H1 (cell line): ENCODE data around the gene RHEX. TPM values are rescaled to one million over a fixed set of nuclear protein-coding genes. Genes with fewer than 3 reads are reported as not detected.

Experiments
- CTCF ChIA-PET: fragments of 300-600 bp; sonication (Branson Sonifier 250); formaldehyde crosslinking; loops from one replicate; lab custom pipeline; 2021; ENCODE audit not compliant: partially characterized antibody; lab: Charles Lee
- POLR2A ChIA-PET: fragments of 300-600 bp; sonication (Branson Sonifier 250); formaldehyde crosslinking; loops from one replicate; lab custom pipeline; 2021; ENCODE audit warnings: inconsistent platforms; ENCODE audit not compliant: partially characterized antibody; lab: Charles Lee
- DNase-seq, 2 experiments: peaks; one replicate each; pipeline versions ENCODE4 v3.0.0 to v3.0.0-alpha.2; 2010 to 2022; ENCODE audit warnings: low spot score in 2 of 2, low read depth in 1 of 2, mixed read lengths in 1 of 2
- FAIRE-seq: peaks from 2 replicates; lab custom pipeline; 2011; peaks lifted over from hg19 to GRCh38; lab: Jason Lieb, UNC
- H2AFZ ChIP-seq: 2 replicates; pipeline ENCODE4 v1.8.1; 2012; ENCODE audit warnings: low read length, inconsistent platforms
- H2AK5ac ChIP-seq: 2 replicates; pipeline ENCODE4 v1.6.1; 2013; ENCODE audit warnings: low read depth, low read length
- H2BK120ac ChIP-seq: replicated peaks from 2 replicates; pipeline ENCODE3; 2013; ENCODE audit warnings: low read depth, low read length, inconsistent platforms
- H2BK12ac ChIP-seq: 2 replicates; pipeline ENCODE4 v1.6.1; 2013; ENCODE audit warnings: low read depth, low read length
- H2BK15ac ChIP-seq: 2 replicates; pipeline ENCODE4 v1.6.1; 2013; ENCODE audit warnings: low read length
- H2BK20ac ChIP-seq: 2 replicates; pipeline ENCODE4 v1.6.1; 2013; ENCODE audit warnings: low read length
- H2BK5ac ChIP-seq: 2 replicates; pipeline ENCODE4 v1.6.1; 2013; ENCODE audit warnings: low read depth, low read length
- H3K14ac ChIP-seq: 2 replicates; pipeline ENCODE4 v1.6.1; 2013; ENCODE audit warnings: inconsistent platforms; ENCODE audit not compliant: insufficient read length
- H3K18ac ChIP-seq: 2 replicates; pipeline ENCODE4 v1.6.1; 2013; ENCODE audit warnings: low read length; ENCODE audit errors: extremely low read depth
- H3K23ac ChIP-seq: 2 replicates; pipeline ENCODE4 v1.6.1; 2013; ENCODE audit warnings: inconsistent platforms; ENCODE audit not compliant: insufficient read length
- H3K23me2 ChIP-seq: 2 replicates; pipeline ENCODE4 v1.6.1; 2013; ENCODE audit warnings: low read depth, low read length
- H3K27ac ChIP-seq: 2 replicates; pipeline ENCODE4 v1.6.1; 2011; ENCODE audit warnings: low read depth, low read length, inconsistent platforms
- H3K27me3 ChIP-seq, 4 experiments: replicated peaks in 1 of 4; 1 replicate in 1 of 4; 2 replicates in 3 of 4; pipeline versions ENCODE4 v1.6.1 to v1.8.1; 2011 to 2013; ENCODE audit warnings: low read length in 3 of 4, mild to moderate bottlenecking in 3 of 4, inconsistent platforms in 2 of 4, mixed read lengths in 2 of 4, moderate library complexity in 1 of 4; ENCODE audit not compliant: control insufficient read depth in 3 of 4, insufficient read depth in 3 of 4; ENCODE audit errors: extremely low read depth in 1 of 4
- H3K36me3 ChIP-seq, 4 experiments: 2 replicates each; pipeline versions ENCODE4 v1.6.1 to v1.8.1; 2011 to 2013; ENCODE audit warnings: mild to moderate bottlenecking in 4 of 4, low read length in 3 of 4, moderate library complexity in 2 of 4, control low read depth in 1 of 4, inconsistent platforms in 1 of 4; ENCODE audit not compliant: insufficient read depth in 4 of 4, control insufficient read depth in 2 of 4
- H3K4ac ChIP-seq: replicated peaks from 2 replicates; pipeline ENCODE3; 2013; ENCODE audit warnings: low read length, low read depth, mixed read lengths, inconsistent platforms; ENCODE audit not compliant: insufficient read length
- H3K4me1 ChIP-seq, 4 experiments: replicated peaks in 1 of 4; 1 replicate in 1 of 4; 2 replicates in 3 of 4; pipeline versions ENCODE4 v1.6.1 to v1.8.1; 2011 to 2013; ENCODE audit warnings: low read length in 3 of 4, inconsistent platforms in 2 of 4, mixed read lengths in 1 of 4; ENCODE audit not compliant: insufficient read depth in 4 of 4, control insufficient read depth in 3 of 4
- H3K4me2 ChIP-seq, 2 experiments: 2 replicates each; pipeline versions ENCODE4 v1.6.1 to v1.8.1; 2011 to 2013; ENCODE audit warnings: low read depth in 2 of 2, low read length in 2 of 2, control low read depth in 1 of 2, inconsistent platforms in 1 of 2, mild to moderate bottlenecking in 1 of 2; ENCODE audit not compliant: insufficient read depth in 1 of 2
- H3K4me3 ChIP-seq, 4 experiments: fragments of 200-600, 300-600 bp in 1 of 4; sonication (generic), shearing (Covaris generic), sonication (Bioruptor Twin) in 1 of 4; 2 replicates each; pipeline versions ENCODE4 v1.5.1 to v1.8.1; 2011 to 2016; ENCODE audit warnings: low read length in 4 of 4, low read depth in 3 of 4, control low read depth in 2 of 4, inconsistent platforms in 2 of 4, mild to moderate bottlenecking in 2 of 4, mixed read lengths in 1 of 4, moderate library complexity in 1 of 4; ENCODE audit not compliant: insufficient read depth in 2 of 4; ENCODE audit errors: extremely low read depth in 1 of 4
- H3K56ac ChIP-seq: replicated peaks from 2 replicates; pipeline ENCODE3; 2013; ENCODE audit warnings: low read depth, mild to moderate bottlenecking, mixed read lengths, low read length, inconsistent platforms; ENCODE audit not compliant: insufficient read length
- H3K79me1 ChIP-seq: 2 replicates; pipeline ENCODE4 v1.6.1; 2013; ENCODE audit warnings: low read depth, low read length, control low read depth
- H3K79me2 ChIP-seq, 2 experiments: 2 replicates each; pipeline versions ENCODE4 v1.6.1 to v1.8.1; 2012 to 2013; ENCODE audit warnings: low read length in 2 of 2, mild to moderate bottlenecking in 2 of 2, inconsistent platforms in 1 of 2; ENCODE audit not compliant: insufficient read depth in 2 of 2, control insufficient read depth in 1 of 2
- H3K9ac ChIP-seq, 4 experiments: replicated peaks in 1 of 4; 1 replicate in 1 of 4; 2 replicates in 3 of 4; pipeline versions ENCODE4 v1.6.1 to v1.8.1; 2011 to 2013; ENCODE audit warnings: low read depth in 3 of 4, low read length in 3 of 4, control low read depth in 2 of 4, mild to moderate bottlenecking in 2 of 4, moderate library complexity in 2 of 4, inconsistent platforms in 1 of 4; ENCODE audit errors: extremely low read depth in 1 of 4
- H3K9me3 ChIP-seq, 2 experiments: 2 replicates each; pipeline versions ENCODE4 v1.6.1 to v1.8.1; 2012 to 2013; ENCODE audit warnings: mild to moderate bottlenecking in 2 of 2, moderate library complexity in 2 of 2, control low read depth in 1 of 2, inconsistent platforms in 1 of 2, low read depth in 1 of 2, low read length in 1 of 2, mixed read lengths in 1 of 2; ENCODE audit not compliant: insufficient read depth in 2 of 2
- H4K20me1 ChIP-seq, 2 experiments: replicated peaks in 1 of 2; 2 replicates each; pipeline versions ENCODE3 to v1.8.1; 2011 to 2013; ENCODE audit warnings: inconsistent platforms in 2 of 2, low read length in 2 of 2, mild to moderate bottlenecking in 1 of 2; ENCODE audit not compliant: insufficient read depth in 2 of 2, control insufficient read depth in 1 of 2
- H4K5ac ChIP-seq: 2 replicates; pipeline ENCODE4 v1.6.1; 2013; ENCODE audit warnings: low read length, low read depth, mixed read lengths, inconsistent platforms; ENCODE audit not compliant: insufficient read length
- H4K8ac ChIP-seq: 2 replicates; pipeline ENCODE4 v1.8.0; 2013; ENCODE audit warnings: mild to moderate bottlenecking, moderate library complexity, low read length, inconsistent platforms; ENCODE audit not compliant: insufficient read depth; ENCODE audit errors: extremely low read depth
- H4K91ac ChIP-seq: replicated peaks from 2 replicates; pipeline ENCODE3; 2013; ENCODE audit warnings: low read length, mixed read lengths, inconsistent platforms; ENCODE audit not compliant: insufficient read length
- ATF2 ChIP-seq: IDR thresholded peaks from 2 replicates; pipeline ENCODE4 v1.6.1; 2012; ENCODE audit warnings: low read length, inconsistent platforms
- BCL11A ChIP-seq, 2 experiments: IDR thresholded peaks; one replicate each; pipeline ENCODE4 v1.6.1; 2011; ENCODE audit warnings: low read depth in 2 of 2, low read length in 2 of 2, mild to moderate bottlenecking in 2 of 2
- CBX5 ChIP-seq: fragments of 300-800, 300-1000 bp; sonication (generic); IDR thresholded peaks from 2 replicates; pipeline ENCODE4 v1.7.1; 2016; ENCODE audit warnings: antibody characterized with exemption, low read length, low read depth
- CBX8 ChIP-seq: fragments of 300-800, 300-1000 bp; sonication (generic); IDR thresholded peaks from 2 replicates; pipeline ENCODE4 v1.7.1; 2016; ENCODE audit warnings: low read depth, low read length, borderline replicate concordance
- CEBPB ChIP-seq: IDR thresholded peaks from 2 replicates; pipeline ENCODE4 v1.6.1; 2012; ENCODE audit warnings: low read depth, low read length
- RAD21 ChIP-seq, 2 experiments: IDR thresholded peaks in 1 of 2; conservative IDR thresholded peaks in 1 of 2; 2 replicates each; pipeline ENCODE4 v1.6.1; 2011; ENCODE audit warnings: low read depth in 2 of 2, low read length in 2 of 2, improper control_type of control experiment in 1 of 2, inconsistent platforms in 1 of 2, mild to moderate bottlenecking in 1 of 2, moderate library complexity in 1 of 2
- SIX5 ChIP-seq: IDR thresholded peaks from 2 replicates; pipeline ENCODE4 v1.6.1; 2011; ENCODE audit warnings: mild to moderate bottlenecking, low read depth, low read length
- SP2 ChIP-seq: IDR thresholded peaks from 2 replicates; pipeline ENCODE4 v1.6.1; 2012; ENCODE audit warnings: mild to moderate bottlenecking, low read length, inconsistent platforms
- TAF7 ChIP-seq: optimal IDR thresholded peaks from 2 replicates; pipeline ENCODE3; 2011; ENCODE audit warnings: low read depth, mild to moderate bottlenecking, inconsistent platforms, low read length, moderate library complexity, borderline replicate concordance
- TBP ChIP-seq: IDR thresholded peaks from 2 replicates; pipeline ENCODE4 v1.6.1; 2011; ENCODE audit warnings: low read depth, low read length, improper control_type of control experiment
- TCF12 ChIP-seq: IDR thresholded peaks from 2 replicates; pipeline ENCODE4 v1.6.1; 2011; ENCODE audit warnings: low read depth, mild to moderate bottlenecking, low read length
- WGBS, 2 experiments: shearing (Covaris generic) in 1 of 2; methylation state at CpG; one replicate each; pipeline versions ENCODE4 v1.1.6 to v1.1.7; 2013 to 2015; ENCODE audit warnings: low lambda C conversion rate in 2 of 2, mixed read lengths in 2 of 2, inconsistent platforms in 1 of 2, low coverage in 1 of 2, missing lambda C conversion rate in 1 of 2; ENCODE audit not compliant: insufficient replicate concordance in 2 of 2, insufficient coverage in 1 of 2, insufficient read length in 1 of 2; ENCODE audit errors: extremely low coverage in 1 of 2, missing lambda C conversion rate in 1 of 2; 5-methylcytosine and 5-hydroxymethylcytosine counted together
- polyA plus RNA-seq, 7 experiments: library from polyadenylated mRNA; depleted of rRNA in 3 of 7; stranded (reverse) in 5 of 7; unstranded in 2 of 7; fragments of >200 nt in 5 of 7; fragments of 200-250 nt in 2 of 7; gene quantifications; 1 replicate in 5 of 7; 2 replicates in 1 of 7; 4 replicates in 1 of 7; pipeline versions ENCODE4 v1.2.1 to v1.2.3, GENCODE V29; 2011 to 2013; ENCODE audit warnings: missing spikeins in 2 of 7, mixed read lengths in 2 of 7
- total RNA-seq: library from RNA; stranded (reverse); fragmentation: NEBNext Ultra II Directional; extraction: Animal tissue kit (Norgen Biotek cat#: 25700); gene quantifications from 2 replicates; pipeline ENCODE4 v1.2.1, GENCODE V29; 2021
- TF ChIP-seq, protein P1 (sequence below): IDR thresholded peaks from 2 replicates; pipeline ENCODE4 v1.6.1; 2011; ENCODE audit warnings: low read length, improper control_type of control experiment

Gene RHEX
- total and polyA plus RNA-seq, 2 of the 8 experiments (the other 6 are each of a cell fraction or from before 2014, with no cell fraction given) = not detected

GRCh38 chr1:206135248-206135647 lies 82.3 kb downstream of the RHEX start:
- Histone ChIP-seq H2BK20ac (no peak overlapping the region), H4K8ac (no peak overlapping the region), H3K56ac (no peak overlapping the region), H2AK5ac (no peak overlapping the region), H2BK5ac (no peak overlapping the region), H4K91ac (no peak overlapping the region), H2BK120ac (no peak overlapping the region), H3K9me3 (no peaks in the 10 kb centered on the region; a peak in 1 of 4 replicates), H3K27me3 (no peaks in the 10 kb centered on the region), H2BK15ac (no peak overlapping the region), H3K4me1 (no peaks in the 10 kb centered on the region), H3K4me3 (no peak overlapping the region), H3K14ac (no peak overlapping the region), H3K18ac (no peak overlapping the region), H2AFZ (no peak overlapping the region), H3K23ac (no peak overlapping the region), H3K27ac (no peak overlapping the region), H3K79me2 (no peaks in the 10 kb centered on the region), H3K4me2 (no peak overlapping the region), H3K36me3 (no peaks in the 10 kb centered on the region), H4K5ac (no peak overlapping the region), H3K79me1 (no peaks in the 10 kb centered on the region), H3K9ac (no peak overlapping the region), H2BK12ac (no peak overlapping the region), H3K4ac (no peak overlapping the region), H3K23me2 (no peaks in the 10 kb centered on the region), H4K20me1 (no peaks in the 10 kb centered on the region)
- ChIA-PET CTCF (interaction anchor here (0.5 to 1.6 kb wide), 7 partner anchors 10 to 712 kb away, joined by 3 to 5 read pairs (median 3); no protein-coding TSS in a partner anchor), POLR2A (no interaction called here)
- 77% methylated on average over 2 of the region's 2 CpGs; no CpG with 5 or more reads in 1 of the 2 experiments for WGBS, 2 experiments
- no peak for FAIRE-seq
- no peak for DNase-seq
- TF ChIP-seq TBP = no peak
- no peak for TF ChIP-seq CEBPB
- TF ChIP-seq TCF12 = no peak
- TF ChIP-seq RAD21 (IDR thresholded peaks at IDR 0.05 in 1 of 2, conservative IDR thresholded peaks at IDR 0.05 in 1 of 2; ENCODE audit: low read depth in 2 of 2, low read length in 2 of 2) = no peak
- TF ChIP-seq BCL11A (IDR thresholded peaks at IDR 0.05; ENCODE audit: low read depth in 2 of 2, low read length in 2 of 2) = no peak
- TF ChIP-seq CBX8 = no peak
- TF ChIP-seq ATF2 = no peak
- no peak for TF ChIP-seq SIX5
- no peak for TF ChIP-seq TAF7
- TF ChIP-seq, protein P1, sequence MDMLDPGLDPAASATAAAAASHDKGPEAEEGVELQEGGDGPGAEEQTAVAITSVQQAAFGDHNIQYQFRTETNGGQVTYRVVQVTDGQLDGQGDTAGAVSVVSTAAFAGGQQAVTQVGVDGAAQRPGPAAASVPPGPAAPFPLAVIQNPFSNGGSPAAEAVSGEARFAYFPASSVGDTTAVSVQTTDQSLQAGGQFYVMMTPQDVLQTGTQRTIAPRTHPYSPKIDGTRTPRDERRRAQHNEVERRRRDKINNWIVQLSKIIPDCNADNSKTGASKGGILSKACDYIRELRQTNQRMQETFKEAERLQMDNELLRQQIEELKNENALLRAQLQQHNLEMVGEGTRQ = no peak
- TF ChIP-seq SP2 = no peak
- TF ChIP-seq CBX5 = no peak
